ENCODE results near the gene HPD.

- TF ChIP-seq SUZ12 (IDR thresholded peaks at IDR 0.05): no peak
- TF ChIP-seq SP1 (IDR thresholded peaks at IDR 0.05): no peak
- TF ChIP-seq FOXM1 (IDR thresholded peaks at IDR 0.05; ENCODE audit: borderline replicate concordance): no peak
- no peak for TF ChIP-seq ZNF384 (IDR thresholded peaks at IDR 0.05)
- no peak for TF ChIP-seq NFRKB (IDR thresholded peaks at IDR 0.05)
- no peak for TF ChIP-seq FOXK2 (IDR thresholded peaks at IDR 0.05)
- TF ChIP-seq BHLHE40 (IDR thresholded peaks at IDR 0.05; ENCODE audit: borderline replicate concordance): no peak
- no peak for TF ChIP-seq FOXA1 (IDR thresholded peaks at IDR 0.05)
- no peak for TF ChIP-seq ELF4 (IDR thresholded peaks at IDR 0.05)
- TF ChIP-seq, protein P1, sequence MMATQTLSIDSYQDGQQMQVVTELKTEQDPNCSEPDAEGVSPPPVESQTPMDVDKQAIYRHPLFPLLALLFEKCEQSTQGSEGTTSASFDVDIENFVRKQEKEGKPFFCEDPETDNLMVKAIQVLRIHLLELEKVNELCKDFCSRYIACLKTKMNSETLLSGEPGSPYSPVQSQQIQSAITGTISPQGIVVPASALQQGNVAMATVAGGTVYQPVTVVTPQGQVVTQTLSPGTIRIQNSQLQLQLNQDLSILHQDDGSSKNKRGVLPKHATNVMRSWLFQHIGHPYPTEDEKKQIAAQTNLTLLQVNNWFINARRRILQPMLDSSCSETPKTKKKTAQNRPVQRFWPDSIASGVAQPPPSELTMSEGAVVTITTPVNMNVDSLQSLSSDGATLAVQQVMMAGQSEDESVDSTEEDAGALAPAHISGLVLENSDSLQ (IDR thresholded peaks at IDR 0.05): no peak
- no peak for TF ChIP-seq L3MBTL2 (conservative IDR thresholded peaks at IDR 0.05)
- no peak for TF ChIP-seq TARDBP (IDR thresholded peaks at IDR 0.05)
Measured at GRCh38 chr12:121808623-121809022, 50.0 kb downstream of the HPD start.

Data from HEK293T (cell line).